Testis (tissue), 3 donors: ENCODE data around the gene ACBD4. TPM values are rescaled to one million over a fixed set of nuclear protein-coding genes. Genes with fewer than 3 reads are reported as not detected.

Source experiments
- DNase-seq: peaks from one replicate; pipeline ENCODE4 v3.0.0-alpha.2; 2019
- H3K27ac ChIP-seq, 2 donors: fragments of 200-600 bp; sonication (generic); one replicate each; pipeline ENCODE4 v1.5.1; 2019
- H3K27me3 ChIP-seq: fragments of 200-600 bp; sonication (generic); one replicate; pipeline ENCODE4 v1.5.1; 2019
- H3K36me3 ChIP-seq: fragments of 200-600 bp; sonication (generic); one replicate; pipeline ENCODE4 v1.5.1; 2017; ENCODE audit warnings: low read depth; ENCODE audit errors: missing control alignments
- H3K4me1 ChIP-seq: fragments of 200-600 bp; sonication (generic); one replicate; pipeline ENCODE4 v1.5.1; 2019
- H3K4me3 ChIP-seq, 2 donors: fragments of 200-600 bp; sonication (generic); one replicate each; pipeline ENCODE4 v1.5.1; 2017 to 2019
- H3K9me3 ChIP-seq: fragments of 200-600 bp; sonication (generic); one replicate; pipeline ENCODE4 v1.5.1; 2017
- POLR2A ChIP-seq: fragments of 450-650 bp; IDR thresholded peaks from one replicate; pipeline ENCODE4 v1.6.1; 2017; ENCODE audit warnings: antibody characterized with exemption, mild to moderate bottlenecking, moderate library complexity
- WGBS, 2 donors: methylation state at CpG; one replicate each; pipeline ENCODE4 v1.1.5; 2018; 5-methylcytosine and 5-hydroxymethylcytosine counted together
- intact Hi-C: fragments of 100-400 bp; cut with DNase I; formaldehyde crosslinking; loops from one replicate; pipeline ENCODE4 v1.15.1; 2023; ENCODE audit warnings: low total_unique reads
- polyA plus RNA-seq: library from polyadenylated mRNA; stranded (reverse); fragments of 350-450 nt; fragmentation: Illumina TruSeq; extraction: RNeasy Lipid Tissue Mini Kit (QIAGEN cat#74804); gene quantifications from one replicate; pipeline ENCODE4 v1.2.3, GENCODE V29; 2014; ENCODE audit warnings: low read depth, low replicate concordance; ENCODE audit not compliant: insufficient read depth
- total RNA-seq, 2 donors: library from RNA; depleted of rRNA; stranded (reverse); fragments of >200 nt; gene quantifications; one replicate each; pipeline ENCODE4 v1.2.3, GENCODE V29; 2016
- TF ChIP-seq, protein P1 (sequence below), 3 experiments: fragments of 450-650 bp in 2 of 3; fragments of 200-600 bp in 1 of 3; sonication (generic) in 1 of 3; IDR thresholded peaks; one replicate each; pipeline ENCODE4 v1.5.1; 2016 to 2019; ENCODE audit warnings: antibody characterized with exemption in 3 of 3, mild to moderate bottlenecking in 2 of 3, moderate library complexity in 1 of 3

The ACBD4 gene
- total and polyA plus RNA-seq, 3 donors from 2014 or later = 7.5 to 9.1 (median 8.3) TPM

DNA sequence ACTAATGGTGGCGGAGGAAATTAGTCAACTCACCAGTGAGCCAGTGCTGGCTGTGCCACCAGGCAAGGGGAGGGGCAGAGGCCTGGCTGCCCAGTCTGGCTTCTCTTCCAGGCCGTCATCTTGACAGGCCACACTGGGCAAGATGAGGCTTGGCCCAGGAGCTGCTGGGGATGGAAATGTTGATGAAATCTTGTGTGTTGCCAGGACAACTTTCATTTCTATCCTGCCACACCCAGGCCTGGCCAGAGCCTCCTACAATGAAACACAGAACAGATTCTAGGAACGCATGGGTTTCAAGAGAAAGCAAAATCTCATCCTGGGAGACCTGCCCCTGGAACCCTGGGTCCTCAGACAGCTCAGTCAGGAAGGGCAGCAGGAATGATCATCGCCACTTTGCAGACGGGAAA, 35.4 kb downstream of the ACBD4 start:
- intact Hi-C loops = no loop called here
- no peaks in the 10 kb centered on the region for H3K27me3 ChIP-seq
- H3K36me3 ChIP-seq = no peaks in the 10 kb centered on the region
- peak overlapping the region; percentile 61 to 74 for H3K27ac ChIP-seq
- WGBS, 2 donors = 44 to 60% methylated on average over 4 to 5 of the region's 5 CpGs
- no peaks in the 10 kb centered on the region for H3K9me3 ChIP-seq
- H3K4me1 ChIP-seq = peaks cover 27% of the 10 kb centered on the region
- no peak overlapping the region for H3K4me3 ChIP-seq
- no peak for TF ChIP-seq POLR2A
- TF ChIP-seq, protein P1, sequence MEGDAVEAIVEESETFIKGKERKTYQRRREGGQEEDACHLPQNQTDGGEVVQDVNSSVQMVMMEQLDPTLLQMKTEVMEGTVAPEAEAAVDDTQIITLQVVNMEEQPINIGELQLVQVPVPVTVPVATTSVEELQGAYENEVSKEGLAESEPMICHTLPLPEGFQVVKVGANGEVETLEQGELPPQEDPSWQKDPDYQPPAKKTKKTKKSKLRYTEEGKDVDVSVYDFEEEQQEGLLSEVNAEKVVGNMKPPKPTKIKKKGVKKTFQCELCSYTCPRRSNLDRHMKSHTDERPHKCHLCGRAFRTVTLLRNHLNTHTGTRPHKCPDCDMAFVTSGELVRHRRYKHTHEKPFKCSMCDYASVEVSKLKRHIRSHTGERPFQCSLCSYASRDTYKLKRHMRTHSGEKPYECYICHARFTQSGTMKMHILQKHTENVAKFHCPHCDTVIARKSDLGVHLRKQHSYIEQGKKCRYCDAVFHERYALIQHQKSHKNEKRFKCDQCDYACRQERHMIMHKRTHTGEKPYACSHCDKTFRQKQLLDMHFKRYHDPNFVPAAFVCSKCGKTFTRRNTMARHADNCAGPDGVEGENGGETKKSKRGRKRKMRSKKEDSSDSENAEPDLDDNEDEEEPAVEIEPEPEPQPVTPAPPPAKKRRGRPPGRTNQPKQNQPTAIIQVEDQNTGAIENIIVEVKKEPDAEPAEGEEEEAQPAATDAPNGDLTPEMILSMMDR (IDR thresholded peaks at IDR 0.05) = no peak
- DNase-seq = no peak

DNA sequence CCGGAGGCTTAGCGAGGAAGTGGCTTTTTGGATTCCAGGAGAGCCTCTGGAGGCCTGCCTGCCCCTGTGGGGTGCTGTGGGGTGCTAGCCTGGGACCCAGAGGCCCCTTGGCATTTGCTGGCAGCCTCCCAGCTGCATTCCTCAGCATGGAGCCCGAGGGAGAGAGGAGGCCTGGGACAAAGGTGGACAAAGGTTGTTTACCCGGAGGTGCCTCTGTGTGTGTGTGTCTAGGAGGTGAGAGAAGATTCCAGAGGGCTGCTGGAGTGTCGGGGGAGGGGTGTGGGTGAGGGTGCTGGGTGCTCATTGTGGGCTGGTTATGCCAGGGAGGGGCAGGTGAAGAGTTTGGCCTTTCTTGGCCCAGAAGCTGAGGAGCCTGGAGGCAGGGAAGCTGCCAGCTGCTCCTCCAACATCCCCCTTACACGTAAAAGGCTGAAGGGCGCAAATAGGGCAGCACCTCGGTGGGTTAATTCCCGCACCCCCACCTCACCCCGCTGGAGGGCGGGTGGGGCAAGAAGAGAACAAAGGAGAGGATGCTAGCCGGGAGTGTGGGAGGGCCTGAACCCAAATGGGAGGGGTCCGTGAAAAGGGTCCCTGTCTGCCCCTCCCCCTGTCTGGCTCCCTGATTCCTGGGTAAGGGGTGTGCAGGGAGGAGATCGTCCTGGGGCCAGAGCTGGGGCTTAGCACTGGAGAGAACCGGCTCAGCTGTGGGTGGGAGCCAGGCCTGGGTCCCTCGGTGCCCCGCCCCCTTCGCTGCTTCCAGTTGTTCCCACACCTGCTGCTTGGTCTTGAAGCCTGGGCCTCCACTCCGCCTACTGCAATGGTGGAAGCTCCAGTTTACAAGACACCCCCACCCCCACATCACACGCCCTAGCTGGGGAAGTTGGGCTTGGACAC, 36.1 kb downstream of the ACBD4 start:
- H3K4me1 ChIP-seq = peaks cover 33% of the 10 kb centered on the region
- TF ChIP-seq, protein P1 (IDR thresholded peaks at IDR 0.05) = no peak
- no peak for TF ChIP-seq POLR2A
- intact Hi-C loops = no loop called here
- no peaks in the 10 kb centered on the region for H3K36me3 ChIP-seq
- H3K27me3 ChIP-seq = no peaks in the 10 kb centered on the region
- 58 to 59% methylated on average over 17 to 20 of the region's 20 CpGs for WGBS, 2 donors
- no peaks in the 10 kb centered on the region for H3K9me3 ChIP-seq
- H3K4me3 ChIP-seq = no peak overlapping the region
- DNase-seq = no peak
- peak overlapping the region; percentile 61 to 74 for H3K27ac ChIP-seq

DNA sequence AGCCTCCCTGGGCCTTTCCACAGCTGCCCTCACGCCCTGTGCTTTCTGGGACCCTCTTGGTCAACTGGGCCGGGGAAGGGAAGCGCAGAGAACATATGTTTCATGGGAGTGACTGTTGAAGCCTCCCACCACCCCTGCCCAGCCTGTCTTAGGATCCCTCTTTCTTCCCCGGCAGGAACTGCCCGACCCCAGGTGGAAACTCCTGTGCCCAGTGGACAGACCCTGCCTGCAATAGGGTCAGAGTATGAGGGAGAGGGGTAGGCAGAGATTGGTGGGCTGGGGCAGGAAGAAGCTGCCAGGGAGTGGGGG, 36.7 kb downstream of the ACBD4 start:
- 73 to 87% methylated on average over 5 of the region's 5 CpGs for WGBS, 2 donors
- H3K4me3 ChIP-seq = no peak overlapping the region

DNA sequence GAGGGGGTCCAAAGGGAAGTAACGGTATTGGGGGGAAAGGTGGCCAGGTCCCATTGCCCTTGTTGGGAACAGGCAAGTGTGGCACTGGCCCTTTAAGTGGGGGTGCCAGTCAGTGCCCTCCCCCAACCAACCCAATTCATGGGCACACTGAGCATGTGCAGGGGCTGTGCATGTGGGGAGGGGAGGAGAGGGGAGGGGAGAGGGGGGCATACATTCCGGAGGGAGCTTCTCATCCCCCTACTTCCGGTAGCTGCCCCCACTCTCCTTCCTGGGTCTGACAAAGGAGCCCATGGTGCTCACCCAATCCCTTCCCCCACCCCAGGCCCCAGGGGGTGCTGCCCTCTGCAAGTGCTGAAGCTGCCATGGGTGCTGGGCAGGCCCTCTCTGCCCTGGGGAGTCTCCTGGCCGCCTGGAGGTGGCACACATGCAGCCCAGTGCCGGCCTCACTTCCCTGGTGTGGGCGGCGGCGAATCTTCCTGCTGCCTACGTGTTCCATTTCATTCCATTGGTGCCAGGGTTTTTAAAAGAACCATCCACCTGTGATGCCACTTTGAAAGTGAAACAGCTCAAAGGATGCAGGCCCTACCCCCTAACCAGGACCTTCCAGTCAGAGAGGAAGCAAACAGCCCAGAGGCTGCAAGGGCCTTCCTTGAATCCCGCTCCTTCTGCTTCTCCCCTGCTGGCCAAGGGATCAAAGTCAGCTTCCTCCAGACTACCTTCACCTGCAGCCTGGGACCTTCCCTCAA, 37.2 kb downstream of the ACBD4 start:
- intact Hi-C loops = no loop called here

More for the DNA sequence above, 36.7 kb downstream of the ACBD4 start:
- H3K36me3 ChIP-seq = no peaks in the 10 kb centered on the region
- no peak for DNase-seq
- peaks cover 33% of the 10 kb centered on the region for H3K4me1 ChIP-seq
- no peaks in the 10 kb centered on the region for H3K27me3 ChIP-seq
- H3K9me3 ChIP-seq = no peaks in the 10 kb centered on the region
- TF ChIP-seq, protein P1 (IDR thresholded peaks at IDR 0.05) = no peak
- no peak for TF ChIP-seq POLR2A
- intact Hi-C loops = no loop called here
- peak overlapping the region; percentile 61 to 74 for H3K27ac ChIP-seq

More for the DNA sequence above, 37.2 kb downstream of the ACBD4 start:
- H3K27ac ChIP-seq = peak overlapping the region; percentile 61 to 74
- no peak overlapping the region for H3K4me3 ChIP-seq
- no peak for TF ChIP-seq POLR2A
- TF ChIP-seq, protein P1 (IDR thresholded peaks at IDR 0.05) = peak in 1 of 3 experiments; percentile 5
- H3K9me3 ChIP-seq = no peaks in the 10 kb centered on the region
- WGBS, 2 donors = 55 to 56% methylated on average over 7 to 10 of the region's 10 CpGs
- H3K4me1 ChIP-seq = peaks cover 33% of the 10 kb centered on the region
- H3K27me3 ChIP-seq = no peaks in the 10 kb centered on the region
- DNase-seq = peak; percentile 70
- no peaks in the 10 kb centered on the region for H3K36me3 ChIP-seq
